ENCODE data around the gene GCK.

GCK gene

GRCh38 chr7:44094883-44095592 lies 94.2 kb downstream of the GCK start:
- no peak for DNase-seq (ENCODE audit: low read depth in 3 of 3, low spot score in 1 of 3)

GRCh38 chr7:44094365-44094764 lies 94.9 kb downstream of the GCK start:
- no peak for DNase-seq (ENCODE audit: low read depth in 3 of 3, low spot score in 1 of 3)
